Natural killer cell (primary cell): Measurements from ENCODE around the gene PCDHGB7. TPM values are rescaled to one million over a fixed set of nuclear protein-coding genes. Genes with fewer than 3 reads are reported as not detected.
"Not testable (repeated sequence)": the region's sequence is repeated elsewhere in the genome, so short reads cannot be mapped to it uniquely, and the experiment has no call there.

Source experiments
- ATAC-seq, 3 donors: fragments of 150-1000 bp in 2 of 3; fragments of 200-7000 bp in 1 of 3; cut with Tn5 transposase; 1 replicate in 1 of 3; 2 replicates in 2 of 3; pipeline ENCODE4 v1.10.0; 2021; ENCODE audit warnings: mild to moderate bottlenecking in 2 of 3, moderate library complexity in 2 of 3
- DNase-seq, 2 donors: peaks; one replicate each; pipeline versions ENCODE4 v3.0.0 to v3.0.0-alpha.2; 2013 to 2021; ENCODE audit warnings: mixed read lengths in 1 of 2
- H3K27ac ChIP-seq: one replicate; pipeline ENCODE4 v1.5.1; 2013; ENCODE audit warnings: mild to moderate bottlenecking, low read length
- H3K27me3 ChIP-seq: one replicate; pipeline ENCODE4 v1.6.1; 2013; ENCODE audit warnings: low read length; ENCODE audit not compliant: control insufficient read depth, insufficient read depth
- H3K36me3 ChIP-seq: one replicate; pipeline ENCODE4 v1.6.1; 2013; ENCODE audit warnings: low read length; ENCODE audit not compliant: control insufficient read depth, insufficient read depth
- H3K4me1 ChIP-seq: one replicate; pipeline ENCODE4 v1.6.1; 2013; ENCODE audit warnings: low read length; ENCODE audit not compliant: control insufficient read depth, insufficient read depth
- H3K4me3 ChIP-seq: one replicate; pipeline ENCODE4 v1.5.1; 2013; ENCODE audit warnings: low read length
- H3K9me3 ChIP-seq: one replicate; pipeline ENCODE4 v1.6.1; 2013; ENCODE audit warnings: low read length; ENCODE audit not compliant: control insufficient read depth, insufficient read depth
- H3K27ac Mint-ChIP-seq, 2 donors: one replicate each; pipeline ENCODE4 v1.8.0; 2022; ENCODE audit warnings: mild to moderate bottlenecking in 2 of 2, mixed read lengths in 2 of 2, moderate library complexity in 1 of 2
- H3K27me3 Mint-ChIP-seq, 2 donors: one replicate each; pipeline ENCODE4 v1.8.0; 2022; ENCODE audit warnings: low read depth in 2 of 2, mixed read lengths in 2 of 2
- H3K36me3 Mint-ChIP-seq: one replicate; pipeline ENCODE4 v1.8.0; 2022; ENCODE audit warnings: mixed read lengths
- H3K4me1 Mint-ChIP-seq, 2 donors: one replicate each; pipeline ENCODE4 v1.8.0; 2022; ENCODE audit warnings: mixed read lengths in 2 of 2
- H3K4me3 Mint-ChIP-seq: one replicate; pipeline ENCODE4 v1.8.0; 2022; ENCODE audit warnings: mild to moderate bottlenecking, moderate library complexity, mixed read lengths
- H3K9me3 Mint-ChIP-seq, 2 donors: one replicate each; pipeline ENCODE4 v1.8.0; 2022; ENCODE audit warnings: mixed read lengths in 2 of 2
- WGBS: methylation state at CpG from one replicate; pipeline ENCODE4 v1.1.7; 2013; ENCODE audit warnings: missing lambda C conversion rate; ENCODE audit not compliant: insufficient coverage; 5-methylcytosine and 5-hydroxymethylcytosine counted together
- intact Hi-C: fragments of 100-400 bp; cut with micrococcal nuclease; formaldehyde crosslinking; loops from one replicate; pipeline ENCODE4 v1.14.2; 2022
- total RNA-seq, 4 donors: library from RNA; stranded (reverse); fragments of 120-200 nt in 1 of 4; gene quantifications; one replicate each; pipeline versions ENCODE4 v1.2.3 to v1.2.4, GENCODE V29; 2013 to 2022
- TF ChIP-seq, protein P1 (sequence below): fragments of 200-600 bp; IDR thresholded peaks from one replicate; pipeline ENCODE4 v1.8.0; 2022; ENCODE audit warnings: antibody characterized with exemption

PCDHGB7 gene
- total RNA-seq = 1 to 10 TPM in 2 of 3 donors, under 1 TPM in 1; 0.68 to 1.6 (median 1.2) TPM
- total RNA-seq (2013) = 0.92 TPM

DNA sequence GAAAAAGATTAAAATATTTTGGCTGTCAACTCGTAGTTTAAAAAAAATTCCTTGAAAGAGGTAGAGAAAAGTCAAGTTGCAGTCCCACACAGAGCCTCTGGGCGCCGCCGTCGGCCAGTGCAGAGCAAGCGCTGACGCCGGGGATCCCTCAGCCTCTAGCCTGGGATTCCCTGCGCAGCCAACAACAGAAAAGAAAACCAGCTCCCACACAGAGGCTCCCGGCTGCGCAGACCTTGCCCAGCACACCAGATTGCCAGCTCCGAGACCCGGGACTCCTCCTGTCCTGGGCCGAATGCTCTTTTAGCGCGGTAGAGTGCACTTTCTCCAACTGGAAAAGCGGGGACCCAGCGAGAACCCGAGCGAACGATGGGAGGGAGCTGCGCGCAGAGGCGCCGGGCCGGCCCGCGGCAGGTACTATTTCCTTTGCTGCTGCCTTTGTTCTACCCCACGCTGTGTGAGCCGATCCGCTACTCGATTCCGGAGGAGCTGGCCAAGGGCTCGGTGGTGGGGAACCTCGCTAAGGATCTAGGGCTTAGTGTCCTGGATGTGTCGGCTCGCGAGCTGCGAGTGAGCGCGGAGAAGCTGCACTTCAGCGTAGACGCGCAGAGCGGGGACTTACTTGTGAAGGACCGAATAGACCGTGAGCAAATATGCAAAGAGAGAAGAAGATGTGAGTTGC lies at the start of gene PCDHGB7:
PCDHGB7 (plus strand) TSS at position 184 of the 679 bp plus-strand sequence; CDS start at position 367, 183 bp downstream.
- TF ChIP-seq, protein P1, sequence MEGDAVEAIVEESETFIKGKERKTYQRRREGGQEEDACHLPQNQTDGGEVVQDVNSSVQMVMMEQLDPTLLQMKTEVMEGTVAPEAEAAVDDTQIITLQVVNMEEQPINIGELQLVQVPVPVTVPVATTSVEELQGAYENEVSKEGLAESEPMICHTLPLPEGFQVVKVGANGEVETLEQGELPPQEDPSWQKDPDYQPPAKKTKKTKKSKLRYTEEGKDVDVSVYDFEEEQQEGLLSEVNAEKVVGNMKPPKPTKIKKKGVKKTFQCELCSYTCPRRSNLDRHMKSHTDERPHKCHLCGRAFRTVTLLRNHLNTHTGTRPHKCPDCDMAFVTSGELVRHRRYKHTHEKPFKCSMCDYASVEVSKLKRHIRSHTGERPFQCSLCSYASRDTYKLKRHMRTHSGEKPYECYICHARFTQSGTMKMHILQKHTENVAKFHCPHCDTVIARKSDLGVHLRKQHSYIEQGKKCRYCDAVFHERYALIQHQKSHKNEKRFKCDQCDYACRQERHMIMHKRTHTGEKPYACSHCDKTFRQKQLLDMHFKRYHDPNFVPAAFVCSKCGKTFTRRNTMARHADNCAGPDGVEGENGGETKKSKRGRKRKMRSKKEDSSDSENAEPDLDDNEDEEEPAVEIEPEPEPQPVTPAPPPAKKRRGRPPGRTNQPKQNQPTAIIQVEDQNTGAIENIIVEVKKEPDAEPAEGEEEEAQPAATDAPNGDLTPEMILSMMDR = peak; percentile 51
- Mint-ChIP-seq H3K36me3 (peaks cover 25% of the 10 kb centered on the region), H3K4me1 (peaks cover 30 to 43% of the 10 kb centered on the region in 2 donors), H3K27me3 (peaks cover 68 to 82% of the 10 kb centered on the region in 2 donors), H3K4me3 (peak within 1 kb of the TSS; percentile 88), H3K27ac (peak within 1 kb of the TSS in 1 of 2 donors; percentile 36)
- H3K36me3 ChIP-seq, intact Hi-C loops, H3K4me3 ChIP-seq, H3K9me3 Mint-ChIP-seq, H3K27ac ChIP-seq: not testable (repeated sequence)
- ATAC-seq = peak; percentile 78 to 84 (median 81)
- DNase-seq = peak in 1 of 2 donors; percentile 59
- H3K9me3 ChIP-seq = peaks cover 35% of the 10 kb centered on the region
- peaks cover 25% of the 10 kb centered on the region for H3K4me1 ChIP-seq
- peaks cover 84% of the 10 kb centered on the region for H3K27me3 ChIP-seq
- 7% methylated on average over 47 of the region's 47 CpGs for WGBS

- WGBS = 21% methylated on average over 32 of the region's 32 CpGs
- H3K27ac ChIP-seq = no peak within 1 kb of the TSS
- peak in 1 of 2 donors; percentile 57 for DNase-seq
- H3K27me3 ChIP-seq = peaks cover 62% of the 10 kb centered on the region
- peaks cover 0 to 2% of the 10 kb centered on the region in 2 donors for H3K9me3 Mint-ChIP-seq
- H3K27me3 Mint-ChIP-seq = peaks cover 58 to 76% of the 10 kb centered on the region in 2 donors
- TF ChIP-seq, protein P1 = no peak
- H3K36me3 ChIP-seq = no peaks in the 10 kb centered on the region
- peak within 1 kb of the TSS; percentile 1 for H3K4me3 ChIP-seq
- H3K4me1 ChIP-seq = no peaks in the 10 kb centered on the region
- intact Hi-C loops = no loop called here
- peaks cover 38% of the 10 kb centered on the region for H3K9me3 ChIP-seq
- peak within 1 kb of the TSS in 1 of 2 donors; percentile 58 for H3K27ac Mint-ChIP-seq
- peak; percentile 72 to 79 (median 77) for ATAC-seq
- peak within 1 kb of the TSS; percentile 82 for H3K4me3 Mint-ChIP-seq
- peaks cover 4% of the 10 kb centered on the region for H3K36me3 Mint-ChIP-seq
- peaks cover 4 to 7% of the 10 kb centered on the region in 2 donors for H3K4me1 Mint-ChIP-seq
These were observed 47.3 kb upstream of the PCDHGB7 start, which contains the start of gene PCDHGB3 for GRCh38 chr5:141369994-141370848. Gene PCDHGB3, plus strand, starts transcription at chr5:141370242. Its CDS starts 153 bp downstream, at chr5:141370395.

- DNase-seq (no peak), ATAC-seq (no peak)
- TF ChIP-seq, protein P1 = no peak
- Mint-ChIP-seq H3K4me1 (peaks cover 4 to 7% of the 10 kb centered on the region in 2 donors), H3K9me3 (peaks cover 0 to 2% of the 10 kb centered on the region in 2 donors), H3K27me3 (peaks cover 52 to 61% of the 10 kb centered on the region in 2 donors), H3K36me3 (no peaks in the 10 kb centered on the region), H3K27ac (no peak overlapping the region), H3K4me3 (no peak overlapping the region)
- 43% methylated on average over 69 of the region's 69 CpGs for WGBS
- intact Hi-C loops = no loop called here
- no peak overlapping the region for H3K27ac ChIP-seq
- peaks cover 50% of the 10 kb centered on the region for H3K27me3 ChIP-seq
- H3K36me3 ChIP-seq = no peaks in the 10 kb centered on the region
- H3K4me3 ChIP-seq = no peak overlapping the region
- H3K9me3 ChIP-seq = peaks cover 39% of the 10 kb centered on the region
- no peaks in the 10 kb centered on the region for H3K4me1 ChIP-seq
These were observed 45.7 kb upstream of the PCDHGB7 start for GRCh38 chr5:141371572-141372475.
